Activated naive CD8-positive, alpha-beta T cell treated with anti-CD3 and anti-CD28 coated beads, Interleukin-2, amount 10 ng/mL, durations not matched to agents 7 days and 5 days (primary cell): ENCODE results near the gene DDX25. TPM values are rescaled to one million over a fixed set of nuclear protein-coding genes. Genes with fewer than 3 reads are reported as not detected.
"Not testable (repeated sequence)": the region's sequence is repeated elsewhere in the genome, so short reads cannot be mapped to it uniquely, and the experiment has no call there.

Experiments
- ATAC-seq: fragments of 150-1000 bp; cut with Tn5 transposase; one replicate; pipeline ENCODE4 v1.10.0; 2021; ENCODE audit warnings: low read depth, moderate library complexity
- POLR2A ChIA-PET: fragments of 350-600 bp; sonication (Branson Sonifier 250); formaldehyde crosslinking; loops from one replicate; lab custom pipeline; 2021; ENCODE audit warnings: antibody characterized with exemption; lab: Charles Lee
- DNase-seq: peaks from one replicate; pipeline ENCODE4 v3.0.0; 2021
- H3K27ac Mint-ChIP-seq: one replicate; pipeline ENCODE4 v1.8.0; 2022; ENCODE audit warnings: mild to moderate bottlenecking, mixed read lengths
- H3K27me3 Mint-ChIP-seq: one replicate; pipeline ENCODE4 v1.8.0; 2022; ENCODE audit warnings: mild to moderate bottlenecking, moderate library complexity, mixed read lengths
- H3K36me3 Mint-ChIP-seq: one replicate; pipeline ENCODE4 v1.8.0; 2021; ENCODE audit warnings: mild to moderate bottlenecking, mixed read lengths
- H3K4me1 Mint-ChIP-seq: one replicate; pipeline ENCODE4 v1.8.0; 2021; ENCODE audit warnings: mixed read lengths
- H3K4me3 Mint-ChIP-seq: one replicate; pipeline ENCODE4 v1.8.0; 2022; ENCODE audit warnings: mild to moderate bottlenecking, moderate library complexity, mixed read lengths
- H3K9me3 Mint-ChIP-seq: one replicate; pipeline ENCODE4 v1.8.0; 2021; ENCODE audit warnings: mixed read lengths
- total RNA-seq, 2 experiments: library from RNA; stranded (reverse); gene quantifications; one replicate each; pipeline ENCODE4 v1.2.3, GENCODE V29; 2021

Gene DDX25
- not detected for total RNA-seq

DNA sequence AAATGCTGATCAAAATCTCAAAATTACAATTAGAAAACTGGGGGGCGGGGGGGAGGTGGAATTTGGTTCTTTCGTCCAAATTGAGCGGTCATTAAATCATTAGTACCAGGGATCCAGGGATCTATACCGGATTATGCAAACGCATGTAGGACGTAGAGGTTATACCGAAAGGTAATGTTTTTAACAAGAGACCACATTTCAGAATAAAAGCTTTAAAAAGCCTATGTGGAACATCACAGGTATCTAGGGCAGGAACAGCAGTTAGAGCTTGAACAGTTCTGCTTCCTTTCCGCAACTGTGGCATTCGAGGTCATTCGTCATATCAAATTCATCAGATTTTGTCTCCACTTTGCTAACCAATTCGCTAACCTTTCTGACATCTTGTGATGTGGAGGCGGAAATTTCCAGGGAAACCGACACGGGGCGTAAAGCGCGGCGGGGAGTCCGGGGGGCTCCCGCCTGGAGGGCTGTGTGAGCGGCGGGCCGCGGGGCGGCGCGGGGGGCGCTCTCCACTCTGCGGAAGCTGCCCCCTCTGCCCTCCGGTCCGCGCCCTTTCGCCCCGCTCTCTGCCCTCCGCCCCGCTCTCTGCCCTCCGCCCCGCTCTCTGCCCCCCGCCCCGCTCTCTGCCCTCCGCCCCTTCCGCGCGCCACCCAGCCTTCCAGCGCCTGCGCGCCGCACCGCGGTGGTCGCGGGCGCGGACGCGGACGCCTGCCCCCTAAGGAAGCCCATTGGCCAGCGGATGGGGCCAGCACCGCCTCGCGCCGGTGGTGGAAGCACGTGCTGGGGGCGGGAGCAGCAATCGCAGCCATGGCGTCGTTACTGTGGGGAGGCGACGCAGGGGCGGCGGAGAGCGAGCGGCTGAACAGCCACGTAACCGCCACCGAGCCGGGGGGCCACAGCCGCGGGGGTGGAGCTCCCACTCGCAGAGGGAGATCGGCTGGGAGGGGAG lies at the start of gene DDX25:
Gene DDX25 (plus strand): TSS at position 798 of the 949 bp plus-strand sequence. CDS start 10 bp downstream, at position 808.
- Mint-ChIP-seq H3K36me3 (peaks cover 11% of the 10 kb centered on the region), H3K27me3 (peaks cover 25% of the 10 kb centered on the region), H3K4me1 (peaks cover 15% of the 10 kb centered on the region), H3K4me3 (peak within 1 kb of the TSS; percentile 89), H3K27ac (peak within 1 kb of the TSS; percentile 39), H3K9me3 (no peaks in the 10 kb centered on the region)
- peak; percentile 38 for DNase-seq
- peak; percentile 5 for ATAC-seq
- POLR2A ChIA-PET, result interaction anchor here (0.7 to 2.7 kb wide), 2 partner anchors 17 to 279 kb away, joined by 3 to 44 read pairs; partner anchors contain the start of genes CHEK1 and HYLS1

DNA sequence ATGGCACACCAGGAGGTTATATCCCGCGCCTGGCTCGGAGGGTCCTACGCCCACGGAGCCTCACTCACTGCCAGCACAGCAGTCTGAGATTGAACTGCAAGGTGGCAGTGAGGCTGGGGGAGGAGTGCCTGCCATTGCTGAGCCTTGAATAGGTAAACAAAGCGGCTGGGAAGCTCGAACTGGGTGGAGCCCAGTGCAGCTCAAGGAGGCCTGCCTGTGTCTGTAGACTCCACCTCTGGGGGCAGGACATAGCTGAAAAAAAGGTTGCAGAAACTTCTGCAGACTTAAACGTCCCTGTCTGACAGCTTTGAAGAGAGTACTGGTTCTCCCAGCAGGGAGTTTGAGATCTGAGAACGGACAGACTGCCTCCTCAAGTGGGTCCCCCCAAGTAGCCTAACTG lies 46.6 kb upstream of the DDX25 start:
- Mint-ChIP-seq H3K27me3 (peaks cover 26% of the 10 kb centered on the region), H3K9me3 (peaks cover 11% of the 10 kb centered on the region)
- ATAC-seq, H3K4me3 Mint-ChIP-seq, H3K4me1 Mint-ChIP-seq, POLR2A ChIA-PET, H3K27ac Mint-ChIP-seq, DNase-seq, H3K36me3 Mint-ChIP-seq: not testable (repeated sequence)

DNA sequence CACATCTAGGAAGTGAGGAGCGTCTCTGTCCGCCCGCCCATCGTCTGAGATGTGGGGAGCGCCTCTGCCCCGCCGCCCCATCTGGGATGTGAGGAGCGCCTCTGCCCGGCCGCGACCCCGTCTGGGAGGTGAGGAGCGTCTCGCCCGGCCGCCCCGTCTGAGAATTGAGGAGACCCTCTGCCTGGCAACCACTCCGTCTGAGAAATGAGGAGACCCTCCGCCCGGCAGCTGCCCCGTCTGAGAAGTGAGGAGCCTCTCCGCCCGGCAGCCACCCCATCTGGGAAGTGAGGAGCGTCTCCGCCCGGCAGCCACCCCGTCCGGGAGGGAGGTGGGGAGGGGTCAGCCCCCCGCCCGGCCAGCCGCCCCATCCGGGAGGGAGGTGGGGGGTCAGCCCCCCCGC lies 41.5 kb upstream of the DDX25 start:
- ATAC-seq, H3K4me3 Mint-ChIP-seq, H3K27ac Mint-ChIP-seq, DNase-seq, H3K36me3 Mint-ChIP-seq, POLR2A ChIA-PET, H3K4me1 Mint-ChIP-seq, H3K9me3 Mint-ChIP-seq, H3K27me3 Mint-ChIP-seq: not testable (repeated sequence)

DNA sequence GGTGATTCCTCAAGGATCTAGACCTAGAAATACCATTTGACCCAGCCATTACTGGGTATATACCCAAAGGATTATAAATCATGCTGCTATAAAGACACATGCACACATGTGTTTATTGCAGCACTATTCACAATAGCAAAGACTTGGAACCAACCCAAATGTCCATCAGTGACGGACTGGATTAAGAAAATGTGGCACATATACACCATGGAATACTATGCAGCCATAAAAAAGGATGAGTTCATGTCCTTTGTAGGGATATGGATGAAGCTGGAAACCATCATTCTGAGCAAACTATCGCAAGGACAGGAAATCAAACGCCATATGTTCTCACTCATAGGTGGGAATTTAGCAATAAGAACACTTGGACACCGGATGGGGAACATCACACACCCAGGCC lies 39.0 kb upstream of the DDX25 start:
- H3K9me3 Mint-ChIP-seq, H3K36me3 Mint-ChIP-seq, H3K4me1 Mint-ChIP-seq, POLR2A ChIA-PET, ATAC-seq, DNase-seq, H3K4me3 Mint-ChIP-seq, H3K27ac Mint-ChIP-seq, H3K27me3 Mint-ChIP-seq: not testable (repeated sequence)

DNA sequence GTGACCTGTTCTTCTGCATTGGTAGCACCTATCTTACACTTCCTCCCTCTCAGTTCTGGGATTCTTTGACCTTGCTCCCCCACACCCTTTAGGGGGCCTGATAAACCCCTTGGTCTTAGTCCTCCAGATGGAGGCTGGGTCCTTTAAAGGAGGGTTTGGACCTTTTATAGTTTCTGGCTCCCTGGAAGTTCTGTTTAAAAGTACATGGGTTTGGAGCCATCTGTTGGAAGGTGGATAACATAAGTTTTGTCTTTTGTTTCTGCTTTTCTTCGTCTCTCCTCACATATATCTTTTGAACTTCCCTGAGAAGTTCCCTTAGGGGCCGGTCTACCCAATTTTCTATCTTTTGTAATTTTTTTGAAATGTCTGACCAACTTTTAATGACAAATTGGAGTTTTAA lies 34.8 kb upstream of the DDX25 start:
- Mint-ChIP-seq H3K27ac (no peak overlapping the region), H3K4me1 (peaks cover 2% of the 10 kb centered on the region), H3K4me3 (no peak overlapping the region), H3K27me3 (peaks cover 3% of the 10 kb centered on the region), H3K9me3 (no peaks in the 10 kb centered on the region), H3K36me3 (no peaks in the 10 kb centered on the region)
- POLR2A ChIA-PET, result no interaction called here
- ATAC-seq (no peak), DNase-seq (no peak)

DNA sequence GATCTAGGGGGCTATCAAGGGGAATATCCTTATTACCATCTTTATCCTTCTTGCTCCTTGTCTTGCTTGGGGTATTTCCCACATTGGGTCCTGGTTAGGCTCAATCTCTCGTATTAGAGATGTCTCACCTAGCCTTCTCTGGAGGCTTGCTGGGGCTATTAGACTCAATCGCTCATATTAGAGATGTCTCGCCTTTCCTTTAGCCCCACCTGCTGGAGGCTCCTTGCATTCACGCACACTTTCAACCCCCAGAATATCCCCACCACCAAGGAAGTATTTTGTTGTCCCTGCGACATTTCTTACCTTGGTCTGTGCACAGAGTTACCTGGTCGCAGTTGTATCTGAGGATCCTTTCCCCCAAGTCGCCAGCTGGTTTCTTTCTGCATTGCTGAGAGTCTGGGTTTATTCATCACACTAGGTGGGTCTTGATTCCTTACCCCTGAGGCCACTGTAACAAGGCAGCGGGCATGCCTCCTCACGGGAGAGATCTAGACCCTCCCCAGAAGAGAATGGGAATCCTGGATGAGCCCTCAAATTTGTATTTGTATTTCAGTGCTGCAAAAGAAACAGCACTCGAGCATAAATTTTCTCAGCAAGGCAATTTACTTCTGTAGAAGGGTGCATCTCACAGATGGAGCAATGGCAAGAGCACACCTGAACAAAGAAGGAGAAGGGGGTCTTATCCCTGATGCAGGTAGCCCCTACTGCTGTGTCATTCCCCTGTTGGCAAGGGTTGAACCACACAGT lies 32.7 kb upstream of the DDX25 start:
- no peak overlapping the region for H3K27ac Mint-ChIP-seq
- H3K27me3 Mint-ChIP-seq, result peaks cover 3% of the 10 kb centered on the region
- DNase-seq (no peak), ATAC-seq (no peak)
- POLR2A ChIA-PET, result no interaction called here
- H3K36me3 Mint-ChIP-seq, result no peaks in the 10 kb centered on the region
- H3K9me3 Mint-ChIP-seq, result no peaks in the 10 kb centered on the region
- H3K4me3 Mint-ChIP-seq, result no peak overlapping the region
- H3K4me1 Mint-ChIP-seq, result peaks cover 4% of the 10 kb centered on the region

GRCh38 chr11:125872138-125872491 lies 32.2 kb upstream of the DDX25 start:
- H3K4me1 Mint-ChIP-seq, result peaks cover 4% of the 10 kb centered on the region
- no peaks in the 10 kb centered on the region for H3K9me3 Mint-ChIP-seq
- POLR2A ChIA-PET, result no interaction called here
- H3K27me3 Mint-ChIP-seq, result peaks cover 3% of the 10 kb centered on the region
- no peaks in the 10 kb centered on the region for H3K36me3 Mint-ChIP-seq
- no peak for ATAC-seq
- DNase-seq, result no peak
- H3K4me3 Mint-ChIP-seq, result no peak overlapping the region
- H3K27ac Mint-ChIP-seq, result no peak overlapping the region

DNA sequence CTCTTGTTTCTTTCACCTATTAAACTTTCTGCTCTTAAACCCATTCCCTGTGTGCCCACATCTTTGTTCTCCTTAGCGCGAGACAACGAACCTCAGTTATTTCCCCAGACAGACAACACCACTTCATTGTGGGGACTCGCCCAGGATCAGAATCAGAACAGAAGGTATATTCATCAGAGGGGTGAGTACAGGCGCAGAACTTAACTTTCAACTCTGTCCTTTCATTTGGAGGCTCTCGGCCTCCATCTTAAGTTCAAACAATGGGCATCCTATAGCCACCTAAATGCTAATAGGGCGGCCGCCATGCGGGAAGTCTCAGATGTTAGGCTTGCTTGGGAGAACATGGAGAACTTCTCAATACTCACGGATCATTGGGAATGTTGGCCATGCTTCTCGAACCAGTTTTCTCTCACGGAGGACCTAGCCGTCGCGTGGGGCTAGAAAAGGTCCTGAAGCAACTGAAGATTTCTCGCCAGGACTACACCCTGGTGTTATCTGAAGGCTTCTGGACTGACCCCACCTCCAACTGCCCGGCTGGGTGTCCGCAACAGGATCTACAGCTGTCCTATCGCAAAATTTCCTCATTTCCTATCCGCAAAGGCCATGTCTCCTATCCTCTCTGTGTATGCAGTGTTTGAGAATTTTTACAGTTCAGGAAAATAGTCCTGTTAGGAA lies 30.3 kb upstream of the DDX25 start:
- Mint-ChIP-seq H3K36me3 (no peaks in the 10 kb centered on the region), H3K9me3 (no peaks in the 10 kb centered on the region), H3K4me3 (no peak overlapping the region), H3K27me3 (peaks cover 6% of the 10 kb centered on the region), H3K27ac (no peak overlapping the region), H3K4me1 (peaks cover 4% of the 10 kb centered on the region)
- POLR2A ChIA-PET, result no interaction called here
- ATAC-seq (no peak), DNase-seq (no peak)

DNA sequence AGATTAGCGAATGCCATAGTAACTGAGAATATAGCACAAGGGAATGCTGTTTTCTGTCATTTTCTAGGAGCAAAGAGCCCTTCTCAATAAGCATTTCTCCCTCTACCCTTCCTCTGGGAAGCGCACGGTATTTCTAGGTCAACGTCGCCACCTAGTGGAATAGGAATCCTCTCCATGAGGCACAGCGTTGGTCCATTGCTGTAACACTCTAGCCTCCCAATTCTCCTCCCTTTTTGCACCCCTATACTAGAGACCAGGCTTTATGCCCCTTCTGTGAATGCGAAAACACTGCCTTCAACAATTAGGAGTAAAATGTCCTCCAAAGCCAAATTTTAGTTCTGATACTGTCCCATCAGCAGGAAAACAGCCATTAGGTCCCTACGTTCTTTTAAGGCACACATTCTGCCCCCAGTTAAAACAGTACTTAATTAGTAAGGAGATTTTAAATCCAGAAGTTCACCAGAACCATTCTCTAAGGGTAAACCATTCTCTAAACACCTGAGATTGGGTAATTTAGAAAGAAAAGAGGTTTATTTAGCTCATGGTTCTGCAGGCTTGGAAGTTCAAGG lies 29.7 kb upstream of the DDX25 start:
- H3K4me1 Mint-ChIP-seq, result peaks cover 4% of the 10 kb centered on the region

GRCh38 chr11:125881291-125881690 lies 23.0 kb upstream of the DDX25 start:
- Mint-ChIP-seq H3K27ac (no peak overlapping the region), H3K9me3 (no peaks in the 10 kb centered on the region), H3K4me3 (no peak overlapping the region), H3K36me3 (no peaks in the 10 kb centered on the region), H3K4me1 (no peaks in the 10 kb centered on the region), H3K27me3 (peaks cover 15% of the 10 kb centered on the region)
- POLR2A ChIA-PET, result no interaction called here
- no peak for ATAC-seq
- no peak for DNase-seq

More for the DNA sequence above, 29.7 kb upstream of the DDX25 start:
- POLR2A ChIA-PET, result no interaction called here
- Mint-ChIP-seq H3K9me3 (no peaks in the 10 kb centered on the region), H3K4me3 (no peak overlapping the region), H3K27ac (no peak overlapping the region), H3K36me3 (no peaks in the 10 kb centered on the region), H3K27me3 (peaks cover 10% of the 10 kb centered on the region)
- DNase-seq, result no peak
- peak; percentile 78 for ATAC-seq

DNA sequence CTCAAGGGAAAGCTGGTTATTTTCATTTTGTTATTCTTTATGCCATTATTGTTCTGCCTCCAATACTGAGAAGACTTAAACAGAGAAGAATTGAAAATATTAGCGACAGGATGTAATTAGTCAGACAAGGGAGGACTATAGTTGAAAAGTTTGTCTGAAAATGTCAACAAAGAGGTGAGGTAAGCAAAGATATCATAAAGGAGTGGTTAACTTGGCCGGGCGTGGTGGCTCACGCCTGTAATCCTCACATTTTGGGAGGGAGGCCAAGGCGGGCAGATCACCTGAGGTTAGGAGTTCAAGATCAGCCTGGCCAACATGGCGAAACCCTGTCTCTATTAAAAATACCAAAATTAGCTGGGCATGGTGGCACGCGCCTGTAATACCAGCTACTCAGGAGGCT lies 20.9 kb upstream of the DDX25 start:
- H3K36me3 Mint-ChIP-seq, result peaks cover 2% of the 10 kb centered on the region
- no peaks in the 10 kb centered on the region for H3K9me3 Mint-ChIP-seq
- DNase-seq, result no peak
- no peak overlapping the region for H3K4me3 Mint-ChIP-seq
- H3K27me3 Mint-ChIP-seq, result peaks cover 13% of the 10 kb centered on the region
- ATAC-seq, result no peak
- POLR2A ChIA-PET, result no interaction called here
- H3K27ac Mint-ChIP-seq, result no peak overlapping the region
- H3K4me1 Mint-ChIP-seq, result peaks cover 6% of the 10 kb centered on the region

DNA sequence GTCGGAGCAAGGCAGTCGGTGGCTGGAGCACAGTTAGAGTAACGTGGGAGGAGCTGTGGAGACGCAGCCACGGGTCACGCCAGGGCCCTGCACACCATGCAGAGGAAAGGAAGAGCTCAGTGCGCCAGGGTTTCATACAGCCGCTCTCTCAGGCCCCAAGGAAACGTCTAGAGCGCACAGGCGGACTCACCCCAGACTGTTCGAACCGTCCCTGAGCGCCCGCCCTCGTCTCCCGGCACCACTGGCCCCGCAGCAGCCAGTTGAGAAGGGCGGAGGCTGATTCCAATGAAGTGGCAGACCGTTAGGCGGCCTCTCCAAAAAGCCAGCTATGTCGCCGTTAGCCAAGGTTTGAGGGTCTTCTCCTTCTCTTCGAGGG lies 17.3 kb upstream of the DDX25 start:
- Mint-ChIP-seq H3K9me3 (no peaks in the 10 kb centered on the region), H3K4me3 (peak overlapping the region; percentile 84), H3K36me3 (peaks cover 5% of the 10 kb centered on the region), H3K4me1 (peaks cover 20% of the 10 kb centered on the region), H3K27me3 (no peaks in the 10 kb centered on the region), H3K27ac (peak overlapping the region; percentile 91)
- POLR2A ChIA-PET, result interaction anchor here (0.6 to 2.5 kb wide), 17 partner anchors 9 to 1086 kb away, joined by 3 to 44 read pairs (median 7); partner anchors contain the start of genes CHEK1, DDX25, EI24 and FAM118B
- ATAC-seq (peak; percentile 45), DNase-seq (peak; percentile 73)
